ENCODE data around the gene CEP68.

CEP68 gene

GRCh38 chr2:65070172-65070830 lies 14.1 kb downstream of the CEP68 start:
- no peak for DNase-seq (ENCODE audit: extremely low read depth, low read depth)
- TF ChIP-seq CTCF (IDR thresholded peaks at IDR 0.05; ENCODE audit: low read depth, low read length): peak; percentile 31

GRCh38 chr2:65070856-65071255 lies 14.6 kb downstream of the CEP68 start:
- no peak for DNase-seq (ENCODE audit: extremely low read depth, low read depth)
- no peak for TF ChIP-seq CTCF (IDR thresholded peaks at IDR 0.05; ENCODE audit: low read depth, low read length)

- TF ChIP-seq CTCF (IDR thresholded peaks at IDR 0.05; ENCODE audit: low read depth, low read length): peak; percentile 25
- DNase-seq (ENCODE audit: extremely low read depth, low read depth): no peak
Measured at GRCh38 chr2:65071499-65072180, 15.4 kb downstream of the CEP68 start.

GRCh38 chr2:65072181-65072970 lies 16.2 kb downstream of the CEP68 start:
- DNase-seq (ENCODE audit: extremely low read depth, low read depth): no peak
- TF ChIP-seq CTCF (IDR thresholded peaks at IDR 0.05; ENCODE audit: low read depth, low read length): no peak

- TF ChIP-seq CTCF (IDR thresholded peaks at IDR 0.05; ENCODE audit: low read depth, low read length): no peak
- no peak for DNase-seq (ENCODE audit: extremely low read depth, low read depth)
Measured at GRCh38 chr2:65073879-65074565, 17.8 kb downstream of the CEP68 start.

- no peak for DNase-seq (ENCODE audit: extremely low read depth, low read depth)
- TF ChIP-seq CTCF (IDR thresholded peaks at IDR 0.05; ENCODE audit: low read depth, low read length): no peak
Measured at GRCh38 chr2:65075176-65075575, 19.0 kb downstream of the CEP68 start.

Data from AG09319 (cell line).